Stimulated activated CD8-positive, alpha-beta memory T cell treated with anti-CD3 and anti-CD28 coated beads, Interleukin-4, amount 100 ng/mL, for 48 hours (primary cell): ENCODE measurements around the gene INTS13.
A peak's percentile ranks its signal among the peaks of the same experiment; 100 is the strongest.
"Not testable (repeated sequence)": the region's sequence is repeated elsewhere in the genome, so short reads cannot be mapped to it uniquely, and the experiment has no call there.

Source experiments
- DNase-seq: peaks from one replicate; pipeline ENCODE4 v3.0.0-alpha.2; 2020

INTS13 gene

GRCh38 chr12:26935636-26936378, 2.0 kb downstream of the INTS13 start:
- DNase-seq: no peak

- no peak for DNase-seq
These were observed 8.2 kb downstream of the INTS13 start for GRCh38 chr12:26929590-26929989.

GRCh38 chr12:26928661-26929060, 9.1 kb downstream of the INTS13 start:
- no peak for DNase-seq

GRCh38 chr12:26921886-26922285, 15.9 kb downstream of the INTS13 start:
- DNase-seq: no peak

- no peak for DNase-seq
These were observed 18.6 kb downstream of the INTS13 start for GRCh38 chr12:26919216-26919555.

GRCh38 chr12:26918321-26919215, 19.2 kb downstream of the INTS13 start:
- no peak for DNase-seq

- no peak for DNase-seq
These were observed 31.1 kb downstream of the INTS13 start for GRCh38 chr12:26906704-26907103.

- DNase-seq: no peak
These were observed 31.8 kb downstream of the INTS13 start for GRCh38 chr12:26906024-26906423.

GRCh38 chr12:26903396-26903795, 34.4 kb downstream of the INTS13 start:
- not testable (repeated sequence) for DNase-seq

- DNase-seq: no peak
These were observed 40.9 kb downstream of the INTS13 start for GRCh38 chr12:26896913-26897312.

- DNase-seq: no peak
These were observed 42.1 kb downstream of the INTS13 start for GRCh38 chr12:26895672-26896071.

GRCh38 chr12:26891704-26892103, 46.1 kb downstream of the INTS13 start:
- DNase-seq: no peak

- DNase-seq: no peak
These were observed 47.0 kb downstream of the INTS13 start for GRCh38 chr12:26890784-26891183.

GRCh38 chr12:26884765-26885576, 52.8 kb downstream of the INTS13 start:
- peak; percentile 86 for DNase-seq

- DNase-seq: no peak
These were observed 57.2 kb downstream of the INTS13 start for GRCh38 chr12:26880625-26881024.

- DNase-seq: no peak
These were observed 59.1 kb downstream of the INTS13 start for GRCh38 chr12:26878661-26879119.

- no peak for DNase-seq
These were observed 63.1 kb downstream of the INTS13 start for GRCh38 chr12:26874501-26875296.

- no peak for DNase-seq
These were observed 65.2 kb downstream of the INTS13 start for GRCh38 chr12:26872625-26873024.

- no peak for DNase-seq
These were observed 65.8 kb downstream of the INTS13 start for GRCh38 chr12:26871985-26872384.

- no peak for DNase-seq
These were observed 67.0 kb downstream of the INTS13 start for GRCh38 chr12:26870491-26871419.

GRCh38 chr12:26869908-26870459, 67.8 kb downstream of the INTS13 start:
- no peak for DNase-seq
